GM20431 (cell line): ENCODE data around the gene HEXIM2.

Experiments
- in situ Hi-C: fragments of 300-500 bp; cut with MseI, MboI; formaldehyde crosslinking; loops from one replicate; pipeline ENCODE4 v1.15.0; 2020; ENCODE audit warnings: low sequenced_read_pairs; ENCODE audit not compliant: unreplicated experiment

The HEXIM2 gene

DNA sequence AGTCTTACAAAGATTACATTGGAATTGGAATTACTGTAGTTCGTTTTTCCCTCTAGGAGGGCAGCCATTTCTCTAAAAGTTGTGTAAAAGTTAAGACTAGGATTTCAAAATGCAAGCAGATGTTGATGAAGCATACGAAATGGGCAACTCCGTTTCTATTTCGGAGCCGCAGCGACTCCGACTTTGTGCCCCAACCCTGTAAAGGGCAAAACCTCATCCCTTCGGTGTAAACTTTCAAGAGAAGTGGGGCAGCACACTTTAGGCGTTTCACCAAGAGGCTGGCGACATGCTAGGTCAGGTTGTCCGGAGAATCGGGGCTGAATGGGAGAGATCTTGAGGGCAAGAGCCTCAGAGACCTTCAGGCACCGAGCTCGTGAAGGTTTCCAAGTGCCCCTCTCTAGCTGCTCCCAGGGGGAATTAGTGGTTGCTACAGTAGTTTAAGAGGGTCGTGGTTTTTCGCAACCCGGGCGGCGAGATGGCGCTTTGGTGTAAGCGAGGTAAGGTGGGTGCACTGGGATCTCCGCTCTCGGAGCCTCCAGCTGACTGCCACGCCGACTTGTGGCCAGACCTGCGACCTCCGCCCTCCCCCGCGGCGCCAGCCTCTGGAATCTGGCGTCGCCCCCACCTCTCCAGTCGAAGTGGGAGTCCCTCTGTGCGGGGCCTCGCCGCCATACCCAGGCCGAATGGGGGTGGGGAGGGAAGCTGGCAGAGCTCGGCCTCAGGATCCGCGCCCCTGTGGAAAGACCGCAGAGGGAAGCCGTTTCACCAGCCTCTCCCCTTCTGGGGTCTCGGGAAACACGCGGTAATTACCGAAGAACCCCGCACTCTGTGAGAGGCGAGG is 1.0 kb upstream of the HEXIM2 start:
- in situ Hi-C loops: no loop called here

DNA sequence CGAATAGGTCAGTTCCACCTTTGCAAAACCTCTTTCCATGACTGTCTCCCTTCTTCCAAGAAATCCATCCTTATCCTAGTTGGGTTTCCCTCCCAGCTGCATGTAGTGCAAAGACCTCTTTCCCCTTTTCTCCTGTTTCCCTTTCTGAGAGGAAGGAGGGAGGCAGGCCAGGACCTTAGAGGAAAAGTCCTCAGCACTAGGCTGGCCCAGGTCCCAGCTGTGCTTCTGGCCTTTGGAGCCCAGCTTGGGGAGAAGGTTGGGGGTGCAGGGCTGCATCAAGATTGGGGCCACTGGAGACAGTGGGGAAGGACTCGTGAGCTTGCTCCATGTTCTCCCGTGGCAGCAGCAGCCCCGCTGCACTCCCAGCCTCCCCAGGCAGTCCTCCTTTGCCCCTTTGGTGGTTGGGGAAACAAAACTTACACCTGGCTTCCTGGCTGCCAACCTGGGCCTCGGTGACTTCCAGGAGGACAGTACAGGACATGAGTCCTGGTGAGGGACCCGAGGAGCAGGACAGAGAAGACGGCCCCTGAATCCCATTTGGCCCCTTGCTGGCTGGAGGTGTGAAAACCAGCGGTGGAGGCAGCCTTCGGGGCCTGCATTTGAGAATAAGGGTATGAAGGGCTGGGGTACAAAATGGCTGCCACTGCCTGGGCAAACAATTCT is 481 bp downstream of the HEXIM2 start:
- in situ Hi-C loops: no loop called here

DNA sequence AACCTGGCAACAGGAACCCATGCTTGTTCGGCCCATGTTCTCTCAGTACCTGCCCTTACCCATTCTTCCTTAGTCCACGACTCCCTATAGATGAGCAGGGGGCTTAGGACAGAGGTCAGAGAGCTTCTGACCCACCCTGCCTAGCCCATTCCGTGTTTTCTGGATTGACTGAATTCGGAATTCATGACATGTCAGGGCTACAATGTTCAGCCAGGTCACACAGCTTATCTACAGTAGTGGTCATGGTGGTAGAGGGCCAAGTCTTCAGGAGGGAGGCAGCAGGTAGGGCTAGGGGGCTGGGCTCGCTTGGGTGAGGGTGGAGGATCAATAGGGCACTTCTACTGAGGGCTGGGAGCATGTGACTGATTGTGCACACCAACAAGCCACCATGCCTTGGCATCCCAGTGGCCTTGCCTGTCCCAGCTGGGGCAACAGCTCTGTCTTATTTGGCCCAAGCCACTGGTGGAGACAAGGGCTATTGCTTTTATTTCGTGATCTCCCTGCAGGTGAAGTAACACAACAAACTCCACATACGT is 3.1 kb downstream of the HEXIM2 start:
- in situ Hi-C loops: no loop called here

DNA sequence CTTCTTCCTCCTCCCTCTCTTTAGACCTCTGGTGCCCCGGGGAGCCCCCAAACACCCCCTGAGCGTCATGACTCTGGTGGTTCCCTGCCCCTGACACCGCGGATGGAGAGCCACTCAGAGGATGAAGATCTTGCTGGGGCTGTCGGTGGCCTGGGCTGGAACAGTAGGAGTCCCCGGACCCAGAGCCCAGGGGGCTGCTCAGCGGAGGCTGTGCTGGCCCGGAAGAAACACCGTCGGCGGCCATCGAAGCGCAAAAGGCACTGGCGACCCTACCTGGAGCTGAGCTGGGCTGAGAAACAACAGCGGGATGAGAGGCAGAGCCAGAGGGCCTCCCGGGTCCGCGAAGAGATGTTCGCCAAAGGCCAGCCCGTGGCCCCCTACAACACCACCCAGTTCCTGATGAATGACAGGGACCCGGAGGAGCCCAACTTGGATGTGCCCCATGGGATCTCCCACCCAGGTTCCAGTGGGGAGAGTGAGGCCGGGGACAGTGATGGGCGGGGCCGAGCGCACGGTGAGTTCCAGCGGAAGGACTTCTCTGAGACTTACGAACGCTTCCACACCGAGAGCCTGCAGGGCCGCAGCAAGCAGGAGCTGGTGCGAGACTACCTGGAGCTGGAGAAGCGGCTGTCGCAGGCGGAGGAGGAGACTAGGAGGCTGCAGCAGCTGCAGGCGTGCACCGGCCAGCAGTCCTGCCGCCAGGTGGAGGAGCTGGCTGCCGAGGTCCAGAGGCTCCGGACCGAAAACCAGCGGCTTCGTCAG is 7.5 kb downstream of the HEXIM2 start:
- in situ Hi-C loops: no loop called here

DNA sequence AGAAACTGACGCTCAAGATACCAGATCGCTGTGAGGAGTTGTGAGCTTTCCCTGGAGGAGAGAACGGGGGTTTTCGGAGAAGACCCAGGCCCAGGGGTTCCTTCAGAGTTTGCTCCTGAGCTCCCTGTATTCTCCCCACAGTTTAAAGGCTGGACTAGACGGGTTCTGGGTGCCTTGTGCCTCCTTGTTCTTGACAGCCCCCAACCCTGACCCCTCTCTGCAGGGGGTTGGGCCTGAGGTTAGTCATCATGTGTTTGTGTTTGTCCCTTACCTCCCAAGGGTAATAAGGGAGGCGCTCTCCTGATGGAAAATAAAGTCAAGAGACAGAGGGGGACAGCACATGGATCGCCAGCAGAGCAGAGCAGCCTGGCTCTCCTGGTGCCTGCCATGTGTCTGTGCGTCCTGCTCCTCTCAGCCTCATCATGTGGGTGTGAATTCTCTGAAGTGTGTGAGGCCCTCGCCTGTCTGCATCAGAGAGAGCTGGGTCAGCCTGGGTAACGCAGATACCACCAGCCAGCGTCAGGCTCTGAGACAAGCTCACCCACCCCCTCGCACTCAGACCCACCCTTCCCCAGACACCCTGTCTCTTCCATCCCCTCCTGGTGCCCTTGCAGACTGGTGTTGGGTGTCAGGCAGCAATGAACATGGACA is 8.7 kb downstream of the HEXIM2 start:
- in situ Hi-C loops: no loop called here

DNA sequence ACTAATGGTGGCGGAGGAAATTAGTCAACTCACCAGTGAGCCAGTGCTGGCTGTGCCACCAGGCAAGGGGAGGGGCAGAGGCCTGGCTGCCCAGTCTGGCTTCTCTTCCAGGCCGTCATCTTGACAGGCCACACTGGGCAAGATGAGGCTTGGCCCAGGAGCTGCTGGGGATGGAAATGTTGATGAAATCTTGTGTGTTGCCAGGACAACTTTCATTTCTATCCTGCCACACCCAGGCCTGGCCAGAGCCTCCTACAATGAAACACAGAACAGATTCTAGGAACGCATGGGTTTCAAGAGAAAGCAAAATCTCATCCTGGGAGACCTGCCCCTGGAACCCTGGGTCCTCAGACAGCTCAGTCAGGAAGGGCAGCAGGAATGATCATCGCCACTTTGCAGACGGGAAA is 9.3 kb downstream of the HEXIM2 start:
- in situ Hi-C loops: no loop called here

DNA sequence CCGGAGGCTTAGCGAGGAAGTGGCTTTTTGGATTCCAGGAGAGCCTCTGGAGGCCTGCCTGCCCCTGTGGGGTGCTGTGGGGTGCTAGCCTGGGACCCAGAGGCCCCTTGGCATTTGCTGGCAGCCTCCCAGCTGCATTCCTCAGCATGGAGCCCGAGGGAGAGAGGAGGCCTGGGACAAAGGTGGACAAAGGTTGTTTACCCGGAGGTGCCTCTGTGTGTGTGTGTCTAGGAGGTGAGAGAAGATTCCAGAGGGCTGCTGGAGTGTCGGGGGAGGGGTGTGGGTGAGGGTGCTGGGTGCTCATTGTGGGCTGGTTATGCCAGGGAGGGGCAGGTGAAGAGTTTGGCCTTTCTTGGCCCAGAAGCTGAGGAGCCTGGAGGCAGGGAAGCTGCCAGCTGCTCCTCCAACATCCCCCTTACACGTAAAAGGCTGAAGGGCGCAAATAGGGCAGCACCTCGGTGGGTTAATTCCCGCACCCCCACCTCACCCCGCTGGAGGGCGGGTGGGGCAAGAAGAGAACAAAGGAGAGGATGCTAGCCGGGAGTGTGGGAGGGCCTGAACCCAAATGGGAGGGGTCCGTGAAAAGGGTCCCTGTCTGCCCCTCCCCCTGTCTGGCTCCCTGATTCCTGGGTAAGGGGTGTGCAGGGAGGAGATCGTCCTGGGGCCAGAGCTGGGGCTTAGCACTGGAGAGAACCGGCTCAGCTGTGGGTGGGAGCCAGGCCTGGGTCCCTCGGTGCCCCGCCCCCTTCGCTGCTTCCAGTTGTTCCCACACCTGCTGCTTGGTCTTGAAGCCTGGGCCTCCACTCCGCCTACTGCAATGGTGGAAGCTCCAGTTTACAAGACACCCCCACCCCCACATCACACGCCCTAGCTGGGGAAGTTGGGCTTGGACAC is 9.9 kb downstream of the HEXIM2 start:
- in situ Hi-C loops: no loop called here

DNA sequence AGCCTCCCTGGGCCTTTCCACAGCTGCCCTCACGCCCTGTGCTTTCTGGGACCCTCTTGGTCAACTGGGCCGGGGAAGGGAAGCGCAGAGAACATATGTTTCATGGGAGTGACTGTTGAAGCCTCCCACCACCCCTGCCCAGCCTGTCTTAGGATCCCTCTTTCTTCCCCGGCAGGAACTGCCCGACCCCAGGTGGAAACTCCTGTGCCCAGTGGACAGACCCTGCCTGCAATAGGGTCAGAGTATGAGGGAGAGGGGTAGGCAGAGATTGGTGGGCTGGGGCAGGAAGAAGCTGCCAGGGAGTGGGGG is 10.5 kb downstream of the HEXIM2 start:
- in situ Hi-C loops: no loop called here

DNA sequence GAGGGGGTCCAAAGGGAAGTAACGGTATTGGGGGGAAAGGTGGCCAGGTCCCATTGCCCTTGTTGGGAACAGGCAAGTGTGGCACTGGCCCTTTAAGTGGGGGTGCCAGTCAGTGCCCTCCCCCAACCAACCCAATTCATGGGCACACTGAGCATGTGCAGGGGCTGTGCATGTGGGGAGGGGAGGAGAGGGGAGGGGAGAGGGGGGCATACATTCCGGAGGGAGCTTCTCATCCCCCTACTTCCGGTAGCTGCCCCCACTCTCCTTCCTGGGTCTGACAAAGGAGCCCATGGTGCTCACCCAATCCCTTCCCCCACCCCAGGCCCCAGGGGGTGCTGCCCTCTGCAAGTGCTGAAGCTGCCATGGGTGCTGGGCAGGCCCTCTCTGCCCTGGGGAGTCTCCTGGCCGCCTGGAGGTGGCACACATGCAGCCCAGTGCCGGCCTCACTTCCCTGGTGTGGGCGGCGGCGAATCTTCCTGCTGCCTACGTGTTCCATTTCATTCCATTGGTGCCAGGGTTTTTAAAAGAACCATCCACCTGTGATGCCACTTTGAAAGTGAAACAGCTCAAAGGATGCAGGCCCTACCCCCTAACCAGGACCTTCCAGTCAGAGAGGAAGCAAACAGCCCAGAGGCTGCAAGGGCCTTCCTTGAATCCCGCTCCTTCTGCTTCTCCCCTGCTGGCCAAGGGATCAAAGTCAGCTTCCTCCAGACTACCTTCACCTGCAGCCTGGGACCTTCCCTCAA is 11.0 kb downstream of the HEXIM2 start:
- in situ Hi-C loops: no loop called here

DNA sequence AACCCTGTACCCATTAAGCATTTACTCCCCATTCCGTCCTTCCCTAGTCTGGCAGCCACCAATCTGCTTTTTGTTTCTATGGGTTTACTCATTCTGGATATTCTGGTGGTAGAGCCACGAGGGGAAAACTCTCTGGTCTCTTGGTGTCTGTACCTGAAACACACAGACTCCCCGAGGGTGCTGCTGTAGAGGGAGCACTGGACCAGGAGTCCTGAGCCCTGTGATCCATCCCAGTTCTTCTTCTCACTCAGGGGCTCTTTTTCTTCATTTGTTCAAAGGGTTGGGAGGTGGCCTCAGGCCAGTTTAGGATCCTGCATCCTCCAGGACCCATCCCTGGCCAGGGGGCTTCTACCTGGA is 14.1 kb downstream of the HEXIM2 start:
- in situ Hi-C loops: no loop called here

DNA sequence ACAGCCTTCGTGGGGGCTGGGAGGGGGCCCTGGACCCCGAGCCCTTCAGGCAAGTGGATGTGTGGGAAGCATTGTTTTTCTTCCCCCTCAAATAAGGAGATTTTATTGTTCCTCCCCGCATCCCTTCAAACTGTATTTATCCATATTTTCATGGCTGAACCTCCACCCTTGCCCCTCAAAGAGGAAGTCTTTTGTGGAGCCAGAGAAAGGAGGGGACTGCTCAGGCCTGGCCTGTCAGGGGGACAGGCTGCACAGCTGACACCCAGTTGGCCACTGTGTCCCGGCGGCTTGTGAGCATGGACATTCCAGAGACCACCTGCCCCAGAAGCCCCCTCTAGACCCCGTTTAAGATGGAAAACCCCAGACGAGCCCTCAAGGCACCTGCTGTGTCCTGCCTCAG is 15.9 kb downstream of the HEXIM2 start:
- in situ Hi-C loops: no loop called here

DNA sequence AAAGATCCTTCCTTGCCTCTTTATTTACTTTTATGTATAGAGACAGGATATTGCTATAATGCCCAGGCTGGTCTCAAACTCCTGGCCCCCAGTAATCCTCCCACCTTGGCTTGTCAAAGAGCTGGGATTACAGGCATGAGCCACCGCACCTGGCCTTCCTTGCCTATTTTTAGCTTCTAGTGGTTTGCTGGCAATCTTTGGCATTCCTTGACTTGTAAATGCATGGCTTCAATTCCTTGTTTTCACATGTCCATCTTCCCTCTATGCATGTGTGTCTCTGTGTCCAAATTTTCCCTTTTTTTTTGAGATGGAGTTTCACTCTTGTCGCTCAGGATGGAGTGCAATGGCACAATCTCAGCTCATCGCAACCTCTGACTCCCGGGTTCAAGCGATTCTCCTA is 22.5 kb downstream of the HEXIM2 start:
- in situ Hi-C loops: no loop called here

DNA sequence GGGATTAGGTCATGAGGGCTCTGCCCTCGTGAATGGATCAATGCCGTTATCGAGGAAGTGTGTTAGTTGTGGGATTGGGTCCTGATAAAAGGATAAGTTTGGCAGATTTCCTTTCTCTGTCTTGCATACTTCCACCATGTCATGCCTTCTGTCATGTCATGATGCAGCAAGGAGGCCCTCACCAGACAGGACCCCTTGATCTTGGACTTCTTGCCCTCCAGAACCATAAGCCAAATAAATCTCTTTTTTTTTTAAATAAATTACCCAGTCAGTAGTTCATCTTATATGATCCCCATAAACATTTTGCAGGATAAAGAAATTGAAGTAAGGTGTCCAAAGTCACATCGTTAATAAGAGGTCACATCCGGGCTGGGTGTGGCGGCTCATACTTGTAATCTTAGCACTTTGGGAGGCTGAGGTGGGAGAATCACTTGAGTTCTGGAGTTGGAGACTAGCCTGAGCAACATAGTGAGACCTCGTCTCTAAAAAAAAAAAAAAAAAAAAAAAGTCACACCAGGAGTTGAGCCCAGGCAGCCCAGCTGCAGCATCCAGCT is 25.2 kb downstream of the HEXIM2 start:
- in situ Hi-C loops: no loop called here

DNA sequence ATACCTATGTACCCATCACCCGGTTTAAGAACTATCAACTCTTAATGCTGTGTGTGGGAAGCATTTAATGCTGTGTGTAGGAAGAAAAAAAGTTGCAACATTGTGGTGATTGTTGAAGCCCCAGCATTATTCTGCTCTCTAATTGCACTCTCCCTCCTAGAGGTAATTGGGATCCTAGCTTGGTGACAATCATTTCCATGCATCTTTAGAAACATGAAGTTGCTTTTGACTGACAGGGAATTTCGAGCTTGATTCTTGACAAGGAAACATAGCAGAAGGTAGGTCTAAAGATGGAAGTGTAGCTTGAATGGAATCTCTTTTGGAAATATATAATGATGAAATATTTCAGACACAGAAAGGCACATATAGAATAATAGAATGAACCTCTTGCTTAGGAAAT is 27.3 kb downstream of the HEXIM2 start:
- in situ Hi-C loops: no loop called here

DNA sequence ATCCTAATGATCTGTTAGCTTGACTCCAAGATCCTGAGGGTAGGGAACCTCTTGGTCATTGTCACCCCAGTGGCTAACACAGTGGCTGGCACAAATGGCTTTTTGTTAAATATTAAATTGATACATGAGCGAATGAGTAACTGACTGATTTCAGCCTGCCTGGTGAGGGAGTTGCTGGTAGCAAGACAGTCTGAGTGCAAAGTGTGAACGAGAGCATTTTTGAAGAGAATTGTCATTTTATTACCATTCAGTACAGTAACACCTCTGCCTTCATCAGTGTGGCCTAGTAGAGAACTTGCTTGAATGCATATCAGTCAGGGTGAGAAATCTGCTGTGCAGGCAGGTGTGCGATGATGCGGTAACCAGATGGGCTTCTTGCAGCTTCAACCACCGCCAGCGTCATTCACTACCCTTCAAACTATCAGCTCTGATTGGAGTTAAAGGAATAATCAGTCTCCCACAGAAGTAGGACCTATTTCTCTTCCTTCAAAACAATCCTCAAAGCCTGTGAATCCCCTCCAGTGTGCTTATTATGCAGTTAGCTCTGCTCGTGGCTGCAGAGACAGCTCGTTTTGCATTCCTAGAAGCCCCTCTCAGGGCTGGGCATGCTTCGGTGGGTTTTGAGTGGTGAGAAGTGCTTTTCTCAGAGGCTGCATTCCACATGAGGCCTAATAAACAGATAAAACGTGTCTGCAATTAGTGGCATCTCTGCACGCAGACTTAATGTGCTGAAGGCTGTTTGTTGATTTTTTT is 29.0 kb downstream of the HEXIM2 start:
- in situ Hi-C loops: loop anchor here (10.0 kb wide), 1 partner anchor 56 kb away; the partner anchor contains the start of genes ACBD4 and PLCD3

DNA sequence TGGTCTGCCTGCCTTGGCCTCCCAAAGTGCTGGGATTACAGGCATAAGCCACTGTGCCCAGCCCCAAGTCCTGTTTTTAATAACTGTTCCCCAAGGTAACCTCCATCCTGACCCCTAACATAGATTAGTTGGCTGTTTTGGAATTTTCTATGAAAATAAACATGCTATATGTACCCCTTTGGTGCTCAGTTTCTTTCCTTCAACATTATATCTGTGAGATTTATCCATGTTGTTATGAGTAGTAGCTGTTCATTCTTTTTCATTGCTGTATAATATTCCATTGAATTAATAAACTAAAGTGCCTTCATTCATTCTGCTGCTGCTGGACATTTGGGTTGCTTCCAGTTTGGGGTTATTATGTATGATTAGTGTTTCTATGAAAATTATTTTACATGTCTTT is 33.7 kb downstream of the HEXIM2 start:
- in situ Hi-C loops: loop anchor here (10.0 kb wide), 1 partner anchor 61 kb away; the partner anchor contains the start of genes ACBD4 and PLCD3

DNA sequence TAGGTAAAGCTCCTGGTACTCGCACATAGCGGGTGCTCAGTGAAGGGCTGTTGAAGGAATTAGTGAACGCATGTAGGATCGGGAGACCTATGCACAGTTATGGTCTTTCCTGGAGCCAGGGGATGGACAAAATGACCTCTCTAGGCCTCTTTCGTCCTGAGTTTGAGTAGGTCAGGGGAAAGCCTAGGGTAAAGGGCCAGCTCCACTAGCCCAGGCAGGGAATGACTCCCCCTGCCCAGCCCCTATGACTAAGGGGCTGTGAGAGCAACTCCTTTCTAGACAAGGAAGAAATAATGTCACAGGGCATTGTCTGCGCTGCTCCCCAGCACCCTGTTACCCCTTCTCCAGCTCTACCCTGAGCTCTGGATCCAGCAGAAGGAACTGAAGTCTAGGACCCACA is 35.4 kb downstream of the HEXIM2 start:
- in situ Hi-C loops: loop anchor here (10.0 kb wide), 1 partner anchor 62 kb away; the partner anchor contains the start of genes ACBD4 and PLCD3
